ENCODE results near the gene SEC11A.
"Not testable (repeated sequence)": the region's sequence is repeated elsewhere in the genome, so short reads cannot be mapped to it uniquely, and the experiment has no call there.

The SEC11A gene

DNA sequence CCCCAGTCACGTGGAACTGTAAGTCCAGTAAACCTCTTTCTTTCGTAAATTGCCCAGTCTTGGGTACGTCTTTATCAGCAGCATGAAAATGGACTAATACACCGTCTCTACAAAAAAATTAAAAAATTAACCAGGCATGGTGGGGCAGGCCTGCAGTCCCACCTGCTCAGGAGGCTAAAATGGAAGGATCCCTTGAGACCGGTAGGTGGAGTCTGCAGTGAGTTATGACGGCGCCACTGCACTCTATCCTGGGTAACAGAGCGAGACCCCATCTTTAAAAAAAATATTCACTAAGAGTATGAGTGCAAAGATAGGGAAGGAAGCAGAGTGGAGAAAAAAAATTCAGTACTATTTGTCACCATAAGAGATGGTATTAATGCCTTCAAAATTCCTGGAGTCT lies 25.6 kb downstream of the SEC11A start:
- TF ChIP-seq, protein P1, sequence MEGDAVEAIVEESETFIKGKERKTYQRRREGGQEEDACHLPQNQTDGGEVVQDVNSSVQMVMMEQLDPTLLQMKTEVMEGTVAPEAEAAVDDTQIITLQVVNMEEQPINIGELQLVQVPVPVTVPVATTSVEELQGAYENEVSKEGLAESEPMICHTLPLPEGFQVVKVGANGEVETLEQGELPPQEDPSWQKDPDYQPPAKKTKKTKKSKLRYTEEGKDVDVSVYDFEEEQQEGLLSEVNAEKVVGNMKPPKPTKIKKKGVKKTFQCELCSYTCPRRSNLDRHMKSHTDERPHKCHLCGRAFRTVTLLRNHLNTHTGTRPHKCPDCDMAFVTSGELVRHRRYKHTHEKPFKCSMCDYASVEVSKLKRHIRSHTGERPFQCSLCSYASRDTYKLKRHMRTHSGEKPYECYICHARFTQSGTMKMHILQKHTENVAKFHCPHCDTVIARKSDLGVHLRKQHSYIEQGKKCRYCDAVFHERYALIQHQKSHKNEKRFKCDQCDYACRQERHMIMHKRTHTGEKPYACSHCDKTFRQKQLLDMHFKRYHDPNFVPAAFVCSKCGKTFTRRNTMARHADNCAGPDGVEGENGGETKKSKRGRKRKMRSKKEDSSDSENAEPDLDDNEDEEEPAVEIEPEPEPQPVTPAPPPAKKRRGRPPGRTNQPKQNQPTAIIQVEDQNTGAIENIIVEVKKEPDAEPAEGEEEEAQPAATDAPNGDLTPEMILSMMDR (IDR thresholded peaks at IDR 0.05) = no peak
- Histone ChIP-seq H3K4me1 (no peaks in the 10 kb centered on the region), H3K4me3 (ENCODE audit: low read depth, low read length) (no peak overlapping the region), H3K79me2 (peaks cover 9% of the 10 kb centered on the region), H3K9ac (no peak overlapping the region), H3K4me2 (ENCODE audit: low read length) (no peak overlapping the region), H3K27me3 (ENCODE audit: control insufficient read depth, insufficient read depth, low read length) (no peaks in the 10 kb centered on the region), H3K36me3 (ENCODE audit: control insufficient read depth, insufficient read depth, low read length) (no peaks in the 10 kb centered on the region), H2AFZ (no peak overlapping the region), H3K9me3 (ENCODE audit: control insufficient read depth, low read length) (no peaks in the 10 kb centered on the region), H3K27ac (no peak overlapping the region)

DNA sequence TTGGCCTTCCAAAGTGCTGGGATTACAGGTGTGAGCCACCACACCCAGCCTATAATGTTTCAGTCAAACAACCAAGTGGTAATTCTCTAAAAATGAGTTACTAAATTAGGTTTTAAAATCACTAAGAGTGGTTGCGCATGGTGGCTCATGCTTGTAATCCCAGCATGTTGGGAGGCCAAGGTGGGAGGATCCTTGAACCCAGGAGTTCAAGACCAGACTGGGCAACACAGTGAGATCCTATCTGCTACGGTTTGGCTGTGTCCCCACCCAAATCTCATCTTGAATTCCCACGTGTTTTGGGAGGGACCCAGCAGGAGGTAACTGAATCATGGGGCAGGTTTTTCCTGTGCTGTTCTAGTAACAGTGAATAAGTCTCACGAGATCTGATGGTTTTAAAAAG lies 26.1 kb downstream of the SEC11A start:
- TF ChIP-seq, protein P1 (IDR thresholded peaks at IDR 0.05) = no peak
- Histone ChIP-seq H3K79me2 (peaks cover 9% of the 10 kb centered on the region), H3K4me1 (no peaks in the 10 kb centered on the region), H3K4me2 (ENCODE audit: low read length) (no peak overlapping the region), H3K27ac (no peak overlapping the region), H2AFZ (no peak overlapping the region), H3K9me3 (ENCODE audit: control insufficient read depth, low read length) (no peaks in the 10 kb centered on the region), H3K36me3 (ENCODE audit: control insufficient read depth, insufficient read depth, low read length) (no peaks in the 10 kb centered on the region), H3K9ac (no peak overlapping the region), H3K4me3 (ENCODE audit: low read depth, low read length) (no peak overlapping the region), H3K27me3 (ENCODE audit: control insufficient read depth, insufficient read depth, low read length) (no peaks in the 10 kb centered on the region)

DNA sequence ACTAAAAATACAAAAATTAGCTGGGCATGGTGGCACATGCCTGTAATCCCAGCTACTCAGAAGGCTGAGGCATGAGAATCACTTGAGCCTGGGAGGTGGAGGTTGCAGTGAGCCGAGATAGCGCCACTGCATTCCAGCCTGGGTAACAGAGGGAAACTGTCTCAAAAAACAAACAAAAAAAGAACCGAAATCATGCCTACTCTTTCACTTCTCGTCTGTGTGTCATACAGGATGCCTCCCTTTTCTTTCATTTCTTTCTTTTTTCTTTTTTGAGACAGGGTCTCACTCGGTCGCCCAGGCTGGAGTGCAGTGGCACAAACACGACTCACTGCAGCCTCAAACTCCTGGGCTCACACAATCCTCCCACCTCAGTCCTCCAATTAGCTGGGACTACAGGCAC lies 29.5 kb downstream of the SEC11A start:
- H3K27ac ChIP-seq, H3K4me1 ChIP-seq: not testable (repeated sequence)

DNA sequence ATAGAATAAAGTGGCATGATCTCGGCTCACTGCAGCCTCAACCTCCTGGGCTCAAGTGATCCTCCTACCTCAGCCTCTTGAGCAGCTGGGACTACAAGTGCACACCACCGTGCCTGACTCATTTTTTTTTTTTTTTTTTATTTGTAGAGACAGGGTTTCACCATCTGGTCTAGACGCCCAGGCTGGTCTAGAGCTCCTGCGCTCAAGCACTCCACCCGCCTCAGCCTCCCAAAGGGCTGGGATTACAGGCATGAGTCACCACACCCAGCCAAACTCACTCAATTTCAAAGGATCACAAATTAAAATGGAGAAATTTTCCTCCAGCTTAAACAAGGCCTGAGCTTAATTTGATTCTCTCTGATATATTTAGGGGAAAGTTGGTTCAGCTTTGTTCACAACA lies 30.6 kb downstream of the SEC11A start:
- TF ChIP-seq, protein P1 (IDR thresholded peaks at IDR 0.05) = no peak
- Histone ChIP-seq H3K4me3 (ENCODE audit: low read depth, low read length) (no peak overlapping the region), H3K27me3 (ENCODE audit: control insufficient read depth, insufficient read depth, low read length) (no peaks in the 10 kb centered on the region), H3K9me3 (ENCODE audit: control insufficient read depth, low read length) (no peaks in the 10 kb centered on the region), H3K9ac (no peak overlapping the region), H2AFZ (no peak overlapping the region), H3K4me1 (no peaks in the 10 kb centered on the region), H3K79me2 (peaks cover 2% of the 10 kb centered on the region), H3K4me2 (ENCODE audit: low read length) (no peak overlapping the region), H3K36me3 (ENCODE audit: control insufficient read depth, insufficient read depth, low read length) (no peaks in the 10 kb centered on the region), H3K27ac (no peak overlapping the region)

More for the DNA sequence above, 29.5 kb downstream of the SEC11A start:
- not testable (repeated sequence) for H3K9me3 ChIP-seq (ENCODE audit: control insufficient read depth, low read length); H3K36me3 ChIP-seq (ENCODE audit: control insufficient read depth, insufficient read depth, low read length); H3K9ac ChIP-seq; H2AFZ ChIP-seq; H3K4me3 ChIP-seq (ENCODE audit: low read depth, low read length); H3K27me3 ChIP-seq (ENCODE audit: control insufficient read depth, insufficient read depth, low read length); H3K4me2 ChIP-seq (ENCODE audit: low read length); H3K79me2 ChIP-seq

DNA sequence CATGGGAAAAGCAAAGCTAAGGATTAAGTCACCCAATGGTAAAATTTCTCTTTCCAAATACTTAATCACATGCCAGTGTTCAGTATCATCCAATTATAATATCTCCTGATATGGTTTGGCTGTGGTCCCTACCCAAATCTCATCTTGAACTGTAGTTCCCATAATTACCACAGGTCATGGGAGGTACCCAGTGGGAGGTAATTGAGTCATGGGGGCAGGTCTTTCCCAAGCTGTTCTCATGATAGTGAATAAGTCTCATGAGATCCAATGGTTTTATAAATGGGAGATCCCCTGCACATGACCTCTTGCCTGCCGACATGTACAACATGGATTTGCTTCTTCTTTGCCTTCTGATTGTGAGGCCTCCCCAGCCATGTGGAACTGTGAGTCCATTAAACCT lies 31.8 kb downstream of the SEC11A start:
- no peaks in the 10 kb centered on the region for H3K27me3 ChIP-seq (ENCODE audit: control insufficient read depth, insufficient read depth, low read length)
- no peak overlapping the region for H3K9ac ChIP-seq
- no peak overlapping the region for H3K4me3 ChIP-seq (ENCODE audit: low read depth, low read length)
- H3K4me2 ChIP-seq (ENCODE audit: low read length) = no peak overlapping the region
- peaks cover 2% of the 10 kb centered on the region for H3K79me2 ChIP-seq
- H3K4me1 ChIP-seq = no peaks in the 10 kb centered on the region
- no peaks in the 10 kb centered on the region for H3K9me3 ChIP-seq (ENCODE audit: control insufficient read depth, low read length)
- H3K36me3 ChIP-seq (ENCODE audit: control insufficient read depth, insufficient read depth, low read length) = no peaks in the 10 kb centered on the region
- H2AFZ ChIP-seq = no peak overlapping the region
- TF ChIP-seq, protein P1 (IDR thresholded peaks at IDR 0.05) = no peak
- no peak overlapping the region for H3K27ac ChIP-seq
